HepG2 (cell line): ENCODE data around the gene ASF1B. TPM values are rescaled to one million over a fixed set of nuclear protein-coding genes. Genes with fewer than 3 reads are reported as not detected.

ENCODE experiments used
- CBX5 ChIP-seq: sonication (generic); formaldehyde crosslinking; IDR thresholded peaks from 2 replicates; pipeline ENCODE4 v1.4.0; 2020; ENCODE audit warnings: missing genetic modification reagents, borderline replicate concordance
- FOSL2 ChIP-seq: sonication (generic); formaldehyde crosslinking; IDR thresholded peaks from 2 replicates; pipeline ENCODE4 v1.4.0; 2020; ENCODE audit warnings: missing genetic modification reagents
- HDAC6 ChIP-seq: fragments of 200-600 bp; sonication (generic); IDR thresholded peaks from 2 replicates; pipeline ENCODE4 v1.7.0; 2017; ENCODE audit warnings: mild to moderate bottlenecking, antibody characterized with exemption, low read length, low read depth
- HIVEP1 ChIP-seq: sonication (generic); formaldehyde crosslinking; IDR thresholded peaks from 2 replicates; pipeline ENCODE4 v1.4.0; 2020; ENCODE audit warnings: mild to moderate bottlenecking, missing genetic modification reagents
- HMG20A ChIP-seq: IDR thresholded peaks from 2 replicates; pipeline ENCODE4 v1.6.1; 2016; ENCODE audit warnings: borderline replicate concordance
- IKZF1 ChIP-seq: fragments of 450-650 bp; IDR thresholded peaks from 2 replicates; pipeline ENCODE4 v1.7.1; 2016
- KAT8 ChIP-seq: IDR thresholded peaks from 2 replicates; pipeline ENCODE4 v1.6.1; 2016; ENCODE audit warnings: missing genetic modification reagents, missing compliant biosample characterization
- NR2C2 ChIP-seq: sonication (generic); formaldehyde crosslinking; IDR thresholded peaks from 2 replicates; pipeline ENCODE4 v1.4.0; 2020; ENCODE audit warnings: missing genetic modification reagents, mild to moderate bottlenecking, moderate library complexity, borderline replicate concordance
- SP140L ChIP-seq: sonication (generic); formaldehyde crosslinking; IDR thresholded peaks from 2 replicates; pipeline ENCODE4 v1.4.0; 2020; ENCODE audit warnings: missing genetic modification reagents, borderline replicate concordance
- YEATS4 ChIP-seq: sonication (generic); formaldehyde crosslinking; IDR thresholded peaks from 2 replicates; pipeline ENCODE4 v1.4.0; 2020; ENCODE audit warnings: missing genetic modification reagents, borderline replicate concordance
- ZFX ChIP-seq: sonication (generic); formaldehyde crosslinking; IDR thresholded peaks from 2 replicates; pipeline ENCODE4 v1.4.0; 2020; ENCODE audit warnings: mild to moderate bottlenecking, low read depth, missing genetic modification reagents, moderate library complexity
- ZMAT3 ChIP-seq: sonication (generic); formaldehyde crosslinking; conservative IDR thresholded peaks from 2 replicates; pipeline ENCODE4 v1.7.0; 2021; ENCODE audit warnings: missing genetic modification reagents
- ZNF484 ChIP-seq: sonication (generic); formaldehyde crosslinking; IDR thresholded peaks from 2 replicates; pipeline ENCODE4 v1.5.1; 2020; ENCODE audit warnings: mild to moderate bottlenecking, low read depth, missing genetic modification reagents, borderline replicate concordance
- ZNF547 ChIP-seq: sonication (generic); formaldehyde crosslinking; IDR thresholded peaks from 2 replicates; pipeline ENCODE4 v1.5.1; 2020; ENCODE audit warnings: mild to moderate bottlenecking, missing genetic modification reagents
- ZNF556 ChIP-seq: sonication (generic); formaldehyde crosslinking; IDR thresholded peaks from 2 replicates; pipeline ENCODE4 v1.4.0; 2020; ENCODE audit warnings: mild to moderate bottlenecking, missing genetic modification reagents, borderline replicate concordance
- ZNF773 ChIP-seq: sonication (generic); formaldehyde crosslinking; IDR thresholded peaks from 2 replicates; pipeline ENCODE4 v1.4.0; 2020; ENCODE audit warnings: missing genetic modification reagents, borderline replicate concordance
- polyA plus RNA-seq, 8 experiments: library from polyadenylated mRNA; depleted of rRNA in 3 of 8; stranded (reverse) in 7 of 8; unstranded in 1 of 8; fragments of >200 nt; fragmentation: Illumina TruSeq in 4 of 8; extraction: Trizol in 4 of 8; gene quantifications; 2 replicates each; pipeline versions ENCODE4 v1.2.1 to v1.2.3, GENCODE V29; 2011 to 2016; ENCODE audit warnings: low read depth in 4 of 8, missing spikeins in 1 of 8, mixed read lengths in 1 of 8; ENCODE audit not compliant: insufficient read depth in 1 of 8
- total RNA-seq, 5 experiments: library from RNA; depleted of rRNA; stranded (reverse); fragments of >200 nt; fragmentation: Illumina TruSeq; extraction: Trizol; gene quantifications; 2 replicates each; pipeline ENCODE4 v1.2.3, GENCODE V29; 2016; ENCODE audit warnings: low read depth in 1 of 5
- TF ChIP-seq, protein P1 (sequence below): sonication (generic); formaldehyde crosslinking; IDR thresholded peaks from 2 replicates; pipeline ENCODE4 v1.4.0; 2020; ENCODE audit warnings: missing genetic modification reagents
- TF ChIP-seq, protein P2 (sequence below): sonication (generic); formaldehyde crosslinking; IDR thresholded peaks from 2 replicates; pipeline ENCODE4 v1.8.0; 2022; ENCODE audit warnings: missing genetic modification reagents, mild to moderate bottlenecking, inconsistent platforms, borderline replicate concordance
- TF ChIP-seq, protein P3 (sequence below): sonication (generic); formaldehyde crosslinking; IDR thresholded peaks from 2 replicates; pipeline ENCODE4 v1.9.0; 2022; ENCODE audit warnings: missing genetic modification reagents, mild to moderate bottlenecking, borderline replicate concordance
- TF ChIP-seq, protein P4 (sequence below): conservative IDR thresholded peaks from 2 replicates; pipeline ENCODE4 v1.6.1; 2018; ENCODE audit warnings: missing genetic modification reagents

ASF1B gene
- total and polyA plus RNA-seq, 2 of the 13 experiments (the other 11 are each of a cell fraction or from before 2014, with no cell fraction given): 18.2 to 24.8 TPM

DNA sequence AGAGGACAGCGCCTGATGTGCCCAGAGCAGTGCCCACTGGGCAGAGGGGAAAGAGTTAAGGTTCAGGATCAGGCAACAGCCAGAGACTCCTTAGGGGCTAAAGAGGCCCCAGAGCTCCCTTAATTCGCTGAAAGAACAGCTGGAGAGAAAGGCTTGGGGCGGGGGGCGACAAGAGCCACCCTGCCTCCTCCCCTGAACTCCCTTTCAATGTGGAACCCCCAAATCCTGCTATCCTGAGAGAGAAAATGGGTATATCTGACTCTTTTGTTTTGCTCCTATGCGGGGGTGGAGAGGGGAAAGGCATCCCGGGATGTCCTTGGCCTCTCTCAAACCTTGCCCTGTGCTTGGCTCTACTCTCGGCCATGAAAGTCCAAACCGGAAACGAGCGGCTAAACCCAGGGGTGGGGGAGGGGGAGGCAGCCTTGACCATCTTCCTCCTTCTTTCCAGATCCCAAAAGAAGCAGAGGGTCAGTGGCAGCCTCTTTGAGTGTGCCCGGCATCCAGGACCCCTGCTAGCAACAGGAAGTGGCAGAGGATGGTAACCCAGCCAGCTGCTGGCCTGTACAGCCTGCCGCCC, 23.5 kb downstream of the ASF1B start (continued):
- no peak for TF ChIP-seq ZNF773 (CRISPR knock-in tag)
- TF ChIP-seq SP140L (CRISPR knock-in tag): no peak
- TF ChIP-seq, protein P1, sequence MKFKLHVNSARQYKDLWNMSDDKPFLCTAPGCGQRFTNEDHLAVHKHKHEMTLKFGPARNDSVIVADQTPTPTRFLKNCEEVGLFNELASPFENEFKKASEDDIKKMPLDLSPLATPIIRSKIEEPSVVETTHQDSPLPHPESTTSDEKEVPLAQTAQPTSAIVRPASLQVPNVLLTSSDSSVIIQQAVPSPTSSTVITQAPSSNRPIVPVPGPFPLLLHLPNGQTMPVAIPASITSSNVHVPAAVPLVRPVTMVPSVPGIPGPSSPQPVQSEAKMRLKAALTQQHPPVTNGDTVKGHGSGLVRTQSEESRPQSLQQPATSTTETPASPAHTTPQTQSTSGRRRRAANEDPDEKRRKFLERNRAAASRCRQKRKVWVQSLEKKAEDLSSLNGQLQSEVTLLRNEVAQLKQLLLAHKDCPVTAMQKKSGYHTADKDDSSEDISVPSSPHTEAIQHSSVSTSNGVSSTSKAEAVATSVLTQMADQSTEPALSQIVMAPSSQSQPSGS (CRISPR knock-in tag): 0 out of 2 replicates have a peak, but pooled peaks have one; percentile 53
- no peak for TF ChIP-seq HMG20A (CRISPR knock-in tag)
- no peak for TF ChIP-seq HIVEP1 (CRISPR knock-in tag)
- TF ChIP-seq CBX5 (CRISPR knock-in tag): no peak
- peak; percentile 60 for TF ChIP-seq ZFX (CRISPR knock-in tag)
- TF ChIP-seq ZNF484 (CRISPR knock-in tag): no peak
- no peak for TF ChIP-seq ZNF556 (CRISPR knock-in tag)
- TF ChIP-seq FOSL2: no peak
- no peak for TF ChIP-seq HDAC6
- peak; percentile 52; the same call in 1 of the 2 replicates for TF ChIP-seq NR2C2 (CRISPR knock-in tag)
- TF ChIP-seq YEATS4: no peak
- TF ChIP-seq, protein P2, sequence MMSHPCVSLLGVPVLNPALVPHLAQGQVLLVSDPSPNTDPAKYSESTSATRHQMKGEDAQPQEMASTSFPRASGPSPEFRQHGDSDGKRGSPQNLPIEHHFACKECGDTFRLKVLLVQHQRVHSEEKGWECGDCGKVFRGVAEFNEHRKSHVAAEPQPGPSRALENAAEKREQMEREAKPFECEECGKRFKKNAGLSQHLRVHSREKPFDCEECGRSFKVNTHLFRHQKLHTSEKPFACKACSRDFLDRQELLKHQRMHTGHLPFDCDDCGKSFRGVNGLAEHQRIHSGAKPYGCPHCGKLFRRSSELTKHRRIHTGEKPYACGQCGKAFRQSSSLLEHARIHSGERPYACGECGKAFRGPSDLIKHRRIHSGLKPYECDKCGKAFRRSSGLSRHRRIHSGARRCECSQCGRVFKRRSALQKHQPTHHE (CRISPR knock-in tag): no peak
- no peak for TF ChIP-seq ZNF547
- TF ChIP-seq ZMAT3 (CRISPR knock-in tag): no peak
- no peak for TF ChIP-seq IKZF1
- TF ChIP-seq, protein P3, sequence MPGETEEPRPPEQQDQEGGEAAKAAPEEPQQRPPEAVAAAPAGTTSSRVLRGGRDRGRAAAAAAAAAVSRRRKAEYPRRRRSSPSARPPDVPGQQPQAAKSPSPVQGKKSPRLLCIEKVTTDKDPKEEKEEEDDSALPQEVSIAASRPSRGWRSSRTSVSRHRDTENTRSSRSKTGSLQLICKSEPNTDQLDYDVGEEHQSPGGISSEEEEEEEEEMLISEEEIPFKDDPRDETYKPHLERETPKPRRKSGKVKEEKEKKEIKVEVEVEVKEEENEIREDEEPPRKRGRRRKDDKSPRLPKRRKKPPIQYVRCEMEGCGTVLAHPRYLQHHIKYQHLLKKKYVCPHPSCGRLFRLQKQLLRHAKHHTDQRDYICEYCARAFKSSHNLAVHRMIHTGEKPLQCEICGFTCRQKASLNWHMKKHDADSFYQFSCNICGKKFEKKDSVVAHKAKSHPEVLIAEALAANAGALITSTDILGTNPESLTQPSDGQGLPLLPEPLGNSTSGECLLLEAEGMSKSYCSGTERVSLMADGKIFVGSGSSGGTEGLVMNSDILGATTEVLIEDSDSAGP (CRISPR knock-in tag): peak; percentile 35; the same call in 1 of the 2 replicates
- TF ChIP-seq, protein P4, sequence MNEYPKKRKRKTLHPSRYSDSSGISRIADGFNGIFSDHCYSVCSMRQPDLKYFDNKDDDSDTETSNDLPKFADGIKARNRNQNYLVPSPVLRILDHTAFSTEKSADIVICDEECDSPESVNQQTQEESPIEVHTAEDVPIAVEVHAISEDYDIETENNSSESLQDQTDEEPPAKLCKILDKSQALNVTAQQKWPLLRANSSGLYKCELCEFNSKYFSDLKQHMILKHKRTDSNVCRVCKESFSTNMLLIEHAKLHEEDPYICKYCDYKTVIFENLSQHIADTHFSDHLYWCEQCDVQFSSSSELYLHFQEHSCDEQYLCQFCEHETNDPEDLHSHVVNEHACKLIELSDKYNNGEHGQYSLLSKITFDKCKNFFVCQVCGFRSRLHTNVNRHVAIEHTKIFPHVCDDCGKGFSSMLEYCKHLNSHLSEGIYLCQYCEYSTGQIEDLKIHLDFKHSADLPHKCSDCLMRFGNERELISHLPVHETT (CRISPR knock-in tag): no peak
- TF ChIP-seq KAT8 (CRISPR knock-in tag): 0 out of 2 replicates have a peak, but pooled peaks have one; percentile 30
